BJ (cell line): Measurements from ENCODE around the gene WFS1. TPM values are rescaled to one million over a fixed set of nuclear protein-coding genes. Genes with fewer than 3 reads are reported as not detected.

Source experiments
- CTCF ChIA-PET: fragments of 350-600 bp; formaldehyde crosslinking; extraction: SDS; loops from one replicate; lab custom pipeline; 2021; ENCODE audit warnings: antibody characterized with exemption, inconsistent platforms; lab: Yijun Ruan, JAX
- POLR2A ChIA-PET: fragments of 300-600 bp; sonication (Branson Sonifier 250); formaldehyde crosslinking; extraction: SDS; loops from one replicate; lab custom pipeline; 2021; ENCODE audit warnings: antibody characterized with exemption; lab: Charles Lee
- DNase-seq: peaks from one replicate; pipeline ENCODE4 v3.0.0-alpha.2; 2011; ENCODE audit warnings: low read depth
- H3K27me3 ChIP-seq: 2 replicates; pipeline ENCODE4 v1.6.0; 2011; ENCODE audit warnings: low read length; ENCODE audit not compliant: control insufficient read depth, insufficient read depth
- H3K36me3 ChIP-seq: 2 replicates; pipeline ENCODE4 v1.5.1; 2011; ENCODE audit warnings: low read length; ENCODE audit not compliant: control insufficient read depth, insufficient read depth
- H3K4me3 ChIP-seq: 2 replicates; pipeline ENCODE4 v1.5.1; 2011; ENCODE audit warnings: low read depth, mild to moderate bottlenecking, control low read depth, low read length
- polyA plus RNA-seq: library from polyadenylated mRNA; depleted of rRNA; stranded (reverse); fragments of >200 nt; gene quantifications from 2 replicates; pipeline ENCODE4 v1.2.3, GENCODE V29; 2011
- TF ChIP-seq, protein P1 (sequence below): IDR thresholded peaks from 2 replicates; pipeline ENCODE4 v1.5.1; 2011; ENCODE audit warnings: low read depth, mild to moderate bottlenecking, control low read depth, inconsistent platforms, low read length, moderate library complexity; ENCODE audit not compliant: insufficient read depth

WFS1 gene
- polyA plus RNA-seq, 1 experiment = 66.4 TPM

DNA sequence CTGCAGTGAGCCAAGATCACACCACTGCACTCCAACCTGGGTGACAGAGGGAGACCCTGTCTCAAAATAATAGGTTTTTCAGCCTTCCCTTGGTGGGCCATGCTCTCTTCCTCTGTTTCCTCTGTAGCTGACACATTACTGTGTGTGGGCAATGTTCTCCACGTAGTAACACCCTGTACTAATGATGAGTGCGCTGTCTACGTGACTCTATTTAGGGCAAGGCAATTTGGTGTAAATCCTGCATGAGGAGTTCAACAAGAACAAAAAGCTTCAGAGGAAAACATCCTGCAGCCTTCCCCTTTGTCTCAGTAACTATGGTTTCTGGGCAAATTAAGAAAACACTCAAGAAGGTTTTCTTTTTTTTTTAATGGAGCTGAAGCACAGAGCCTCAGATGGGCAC is 44.9 kb upstream of the WFS1 start:
- ChIA-PET CTCF (interaction anchor here (1.2 to 2.8 kb wide), 2 partner anchors 25 to 107 kb away, joined by 3 to 12 read pairs; no protein-coding TSS in a partner anchor), POLR2A (no interaction called here)
- Histone ChIP-seq H3K27me3 (peaks cover 3% of the 10 kb centered on the region; the same call in 1 of the 2 replicates), H3K36me3 (no peaks in the 10 kb centered on the region), H3K4me3 (no peak overlapping the region)
- no peak for DNase-seq
- TF ChIP-seq, protein P1, sequence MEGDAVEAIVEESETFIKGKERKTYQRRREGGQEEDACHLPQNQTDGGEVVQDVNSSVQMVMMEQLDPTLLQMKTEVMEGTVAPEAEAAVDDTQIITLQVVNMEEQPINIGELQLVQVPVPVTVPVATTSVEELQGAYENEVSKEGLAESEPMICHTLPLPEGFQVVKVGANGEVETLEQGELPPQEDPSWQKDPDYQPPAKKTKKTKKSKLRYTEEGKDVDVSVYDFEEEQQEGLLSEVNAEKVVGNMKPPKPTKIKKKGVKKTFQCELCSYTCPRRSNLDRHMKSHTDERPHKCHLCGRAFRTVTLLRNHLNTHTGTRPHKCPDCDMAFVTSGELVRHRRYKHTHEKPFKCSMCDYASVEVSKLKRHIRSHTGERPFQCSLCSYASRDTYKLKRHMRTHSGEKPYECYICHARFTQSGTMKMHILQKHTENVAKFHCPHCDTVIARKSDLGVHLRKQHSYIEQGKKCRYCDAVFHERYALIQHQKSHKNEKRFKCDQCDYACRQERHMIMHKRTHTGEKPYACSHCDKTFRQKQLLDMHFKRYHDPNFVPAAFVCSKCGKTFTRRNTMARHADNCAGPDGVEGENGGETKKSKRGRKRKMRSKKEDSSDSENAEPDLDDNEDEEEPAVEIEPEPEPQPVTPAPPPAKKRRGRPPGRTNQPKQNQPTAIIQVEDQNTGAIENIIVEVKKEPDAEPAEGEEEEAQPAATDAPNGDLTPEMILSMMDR = no peak

DNA sequence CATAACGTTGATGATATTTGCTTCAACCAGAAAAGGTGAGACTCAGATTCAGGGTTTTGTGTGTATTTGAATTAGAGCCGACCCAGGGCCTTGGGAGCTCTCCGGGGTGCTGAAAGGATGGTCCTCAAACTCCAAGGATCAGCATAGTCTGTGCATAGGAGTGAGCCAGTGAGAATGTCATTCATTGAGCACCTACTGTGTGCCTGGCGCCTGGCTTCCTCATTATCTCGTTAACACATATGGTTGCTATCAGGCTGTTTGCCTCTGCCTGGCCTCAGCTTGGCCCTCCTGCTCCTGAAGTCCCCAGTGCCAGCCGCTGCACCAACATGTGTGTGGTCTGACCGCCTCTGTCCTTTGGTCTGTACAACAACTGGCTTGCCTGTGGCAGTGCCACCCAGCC is 44.2 kb upstream of the WFS1 start:
- CTCF ChIA-PET = interaction anchor here (1.2 to 2.8 kb wide), 2 partner anchors 24 to 106 kb away, joined by 3 to 12 read pairs; no protein-coding TSS in a partner anchor
- Histone ChIP-seq H3K4me3 (no peak overlapping the region), H3K27me3 (peaks cover 3% of the 10 kb centered on the region; the same call in 1 of the 2 replicates), H3K36me3 (no peaks in the 10 kb centered on the region)
- DNase-seq = no peak
- POLR2A ChIA-PET = no interaction called here
- TF ChIP-seq, protein P1 = no peak

DNA sequence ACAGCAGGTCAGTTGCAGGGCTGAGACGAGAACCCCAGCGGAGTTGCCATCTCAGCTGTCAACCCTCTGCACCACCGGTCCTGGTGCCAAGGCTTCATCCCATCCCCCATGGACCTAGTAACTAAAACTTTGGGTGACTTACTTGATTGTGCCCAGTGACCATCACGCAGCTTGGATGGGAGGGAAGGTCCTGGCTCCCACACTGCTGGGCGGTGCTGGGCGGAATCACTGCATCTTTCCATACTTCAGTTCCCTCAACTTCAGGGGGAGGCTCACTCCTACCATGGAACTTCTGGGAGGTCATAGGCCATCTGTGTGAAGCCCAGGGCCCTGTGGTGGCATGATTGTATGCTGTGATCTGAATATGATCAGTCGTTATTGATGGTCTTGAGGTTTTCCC is 43.1 kb upstream of the WFS1 start:
- DNase-seq = no peak
- ChIA-PET CTCF (no interaction called here), POLR2A (no interaction called here)
- TF ChIP-seq, protein P1 = no peak
- no peak overlapping the region for H3K4me3 ChIP-seq
- no peaks in the 10 kb centered on the region for H3K36me3 ChIP-seq
- peaks cover 1% of the 10 kb centered on the region; the same call in 1 of the 2 replicates for H3K27me3 ChIP-seq

DNA sequence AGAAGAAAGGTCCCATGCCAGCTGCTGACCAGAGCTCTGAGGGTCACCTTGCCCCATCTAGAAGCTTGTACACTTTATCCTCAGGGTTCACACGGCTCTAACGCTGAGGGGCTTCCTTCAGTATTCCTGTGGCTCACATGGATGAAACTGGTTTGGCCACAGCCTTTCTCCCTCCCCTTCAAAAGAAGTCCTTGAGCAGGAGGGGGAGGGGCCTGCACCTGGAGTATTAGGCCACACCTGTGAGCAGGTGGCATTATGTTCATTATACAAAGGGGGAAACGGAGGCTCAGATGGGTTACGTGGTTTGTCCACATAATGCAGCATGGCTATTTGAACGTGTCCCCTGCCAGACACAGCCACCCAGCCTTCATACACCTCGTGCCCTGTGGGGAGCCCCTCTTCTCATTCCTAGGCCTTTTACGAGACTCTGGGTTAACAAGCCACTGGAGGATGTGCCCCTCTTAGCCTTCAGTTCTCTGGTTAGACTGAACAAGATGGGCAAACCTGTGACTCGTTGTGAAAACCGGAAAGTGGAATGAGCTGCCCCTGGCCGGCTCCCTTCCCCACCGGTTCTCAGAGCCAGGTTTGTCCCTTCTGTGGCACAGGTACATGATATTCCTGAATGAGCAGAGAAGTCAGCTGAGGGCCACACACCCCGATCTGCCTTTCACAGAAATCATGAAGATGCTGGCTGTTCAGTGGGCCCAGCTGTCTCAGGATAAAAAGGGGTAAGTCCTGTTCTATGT is 42.1 kb upstream of the WFS1 start:
- H3K36me3 ChIP-seq = no peaks in the 10 kb centered on the region
- POLR2A ChIA-PET = no interaction called here
- H3K27me3 ChIP-seq = no peaks in the 10 kb centered on the region
- CTCF ChIA-PET = no interaction called here
- H3K4me3 ChIP-seq = no peak overlapping the region
- no peak for DNase-seq
- TF ChIP-seq, protein P1 = no peak

DNA sequence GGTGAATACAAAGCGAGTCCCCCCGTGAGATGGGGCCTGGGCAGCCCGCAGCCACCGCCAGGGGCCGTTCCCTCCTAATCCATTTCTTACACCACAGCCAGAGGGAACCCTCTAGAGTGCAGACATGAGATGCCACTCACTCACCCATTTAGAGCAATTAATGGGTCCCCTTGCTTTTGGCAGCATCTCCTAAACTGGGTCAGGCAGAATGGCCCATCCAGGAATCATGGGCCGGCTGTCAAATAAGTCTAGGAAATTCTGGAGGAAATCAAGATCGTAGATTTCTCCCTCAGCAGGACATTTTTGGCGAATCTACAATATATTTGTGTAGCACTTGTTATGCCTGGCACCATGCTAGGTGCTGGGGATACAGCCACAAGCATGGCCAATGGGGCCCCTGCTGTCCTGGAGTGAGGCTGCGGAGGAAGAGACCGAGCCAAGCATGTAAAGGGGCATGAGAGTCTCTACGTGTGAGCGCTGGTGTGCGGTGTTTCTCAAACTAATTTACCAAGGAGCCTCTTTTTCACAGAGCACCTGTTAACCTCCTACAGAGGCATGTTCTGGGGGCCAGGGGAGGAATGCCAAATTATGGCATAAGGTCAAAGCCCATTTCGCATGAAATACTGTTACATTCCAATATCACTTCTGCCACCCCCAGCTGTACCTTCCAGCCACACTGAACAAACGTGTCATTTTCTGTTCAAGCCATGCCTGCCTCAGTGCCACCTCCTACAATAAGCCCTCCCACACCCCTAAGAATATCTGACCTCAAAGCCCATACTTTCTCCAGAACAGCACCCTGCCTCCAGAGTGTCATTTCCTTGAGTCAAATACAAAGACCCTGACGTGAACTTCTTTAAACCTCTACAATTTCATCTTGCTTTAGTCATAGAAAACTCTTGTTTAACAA is 41.2 kb upstream of the WFS1 start:
- no peak for DNase-seq
- ChIA-PET POLR2A (no interaction called here), CTCF (no interaction called here)
- no peak overlapping the region for H3K4me3 ChIP-seq
- no peaks in the 10 kb centered on the region for H3K27me3 ChIP-seq
- TF ChIP-seq, protein P1 = no peak
- no peaks in the 10 kb centered on the region for H3K36me3 ChIP-seq
